CD8-positive, alpha-beta memory T cell (primary cell): ENCODE results near the gene STAT5B. TPM values are rescaled to one million over a fixed set of nuclear protein-coding genes. Genes with fewer than 3 reads are reported as not detected.
A peak's percentile ranks its signal among the peaks of the same experiment; 100 is the strongest.

Source experiments
- CTCF ChIA-PET: fragments of 350-600 bp; sonication (Branson Sonifier 250); formaldehyde crosslinking; loops from one replicate; lab custom pipeline; 2021; ENCODE audit warnings: antibody characterized with exemption; lab: Charles Lee
- POLR2A ChIA-PET: fragments of 350-600 bp; sonication (Branson Sonifier 250); formaldehyde crosslinking; loops from one replicate; lab custom pipeline; 2021; ENCODE audit warnings: antibody characterized with exemption; lab: Charles Lee
- DNase-seq, 5 donors: peaks; one replicate each; pipeline versions ENCODE4 v3.0.0 to v3.0.0-alpha.2; 2020 to 2022; ENCODE audit warnings: mixed read lengths in 1 of 5
- H3K27ac ChIP-seq: one replicate; pipeline ENCODE4 v1.7.0; 2013; ENCODE audit warnings: low read depth, mild to moderate bottlenecking, low read length, moderate library complexity
- H3K27me3 ChIP-seq: 2 replicates; pipeline ENCODE4 v1.7.0; 2013; ENCODE audit warnings: low read length, mild to moderate bottlenecking; ENCODE audit not compliant: insufficient read depth, poor library complexity, severe bottlenecking
- H3K36me3 ChIP-seq: 2 replicates; pipeline ENCODE4 v1.7.0; 2013; ENCODE audit warnings: mild to moderate bottlenecking, low read length, moderate library complexity; ENCODE audit not compliant: insufficient read depth
- H3K4me1 ChIP-seq: 2 replicates; pipeline ENCODE4 v1.7.0; 2013; ENCODE audit warnings: mild to moderate bottlenecking, low read length, moderate library complexity; ENCODE audit not compliant: insufficient read depth
- H3K4me3 ChIP-seq: 2 replicates; pipeline ENCODE4 v1.7.0; 2013; ENCODE audit warnings: mild to moderate bottlenecking, low read length
- H3K9me3 ChIP-seq: 2 replicates; pipeline ENCODE4 v1.7.0; 2013; ENCODE audit warnings: mild to moderate bottlenecking, low read length
- H3K27ac Mint-ChIP-seq, 8 donors: one replicate each; pipeline ENCODE4 v1.8.0; 2020 to 2021; ENCODE audit warnings: mixed read lengths in 8 of 8, mild to moderate bottlenecking in 6 of 8, inconsistent platforms in 3 of 8, moderate library complexity in 3 of 8
- H3K27me3 Mint-ChIP-seq, 2 donors: one replicate each; pipeline ENCODE4 v1.8.0; 2020 to 2021; ENCODE audit warnings: mixed read lengths in 2 of 2, mild to moderate bottlenecking in 1 of 2, moderate library complexity in 1 of 2
- H3K36me3 Mint-ChIP-seq, 3 donors: one replicate each; pipeline ENCODE4 v1.8.0; 2020 to 2021; ENCODE audit warnings: mixed read lengths in 3 of 3, inconsistent platforms in 1 of 3, mild to moderate bottlenecking in 1 of 3
- H3K4me1 Mint-ChIP-seq, 3 donors: one replicate each; pipeline ENCODE4 v1.8.0; 2020 to 2021; ENCODE audit warnings: mixed read lengths in 3 of 3, inconsistent platforms in 1 of 3, mild to moderate bottlenecking in 1 of 3
- H3K4me3 Mint-ChIP-seq, 7 donors: one replicate each; pipeline ENCODE4 v1.8.0; 2020 to 2021; ENCODE audit warnings: mixed read lengths in 7 of 7, mild to moderate bottlenecking in 6 of 7, moderate library complexity in 4 of 7, inconsistent platforms in 2 of 7
- H3K9me3 Mint-ChIP-seq, 5 donors: one replicate each; pipeline ENCODE4 v1.8.0; 2020 to 2022; ENCODE audit warnings: mixed read lengths in 5 of 5, mild to moderate bottlenecking in 3 of 5, moderate library complexity in 2 of 5, inconsistent platforms in 1 of 5
- polyA plus RNA-seq: library from polyadenylated mRNA; unstranded; fragments of 300-500 nt; fragmentation: Illumina TruSeq; gene quantifications from one replicate; pipeline ENCODE4 v1.2.3, GENCODE V29; 2021
- total RNA-seq, 2 experiments: library from RNA; stranded (reverse); gene quantifications; one replicate each; pipeline ENCODE4 v1.2.3, GENCODE V29; 2021

The STAT5B gene
- total and polyA plus RNA-seq, 3 experiments from 2014 or later: 108 to 132 (median 124) TPM

- Histone ChIP-seq H3K4me1 (peaks cover 52% of the 10 kb centered on the region), H3K27ac (peak overlapping the region; percentile 85), H3K9me3 (no peaks in the 10 kb centered on the region), H3K27me3 (no peaks in the 10 kb centered on the region), H3K36me3 (no peaks in the 10 kb centered on the region), H3K4me3 (peak overlapping the region; percentile 75)
- Mint-ChIP-seq H3K4me1 (peaks cover 49 to 59% (median 54%) of the 10 kb centered on the region in 3 donors), H3K27ac (peak overlapping the region; percentile 94 to 99 (median 97)), H3K4me3 (peak overlapping the region; percentile 93 to 99 (median 98)), H3K36me3 (peaks cover 0 to 17% (median 0%) of the 10 kb centered on the region in 3 donors), H3K27me3 (no peaks in the 10 kb centered on the region), H3K9me3 (no peaks in the 10 kb centered on the region)
- peak; percentile 22 to 70 (median 37) for DNase-seq
- ChIA-PET POLR2A (interaction anchor here (0.7 to 5.3 kb wide), 9 partner anchors 9 to 186 kb away, joined by 3 to 47 read pairs (median 4); partner anchors contain the start of genes KCNH4, STAT3 and STAT5A), CTCF (interaction anchor here (0.8 to 2.1 kb wide), 5 partner anchors 11 to 54 kb away, joined by 3 to 10 read pairs (median 4); partner anchors contain the start of gene STAT5A)
Measured at GRCh38 chr17:42275527-42276358, 448 bp downstream of the STAT5B start.

DNA sequence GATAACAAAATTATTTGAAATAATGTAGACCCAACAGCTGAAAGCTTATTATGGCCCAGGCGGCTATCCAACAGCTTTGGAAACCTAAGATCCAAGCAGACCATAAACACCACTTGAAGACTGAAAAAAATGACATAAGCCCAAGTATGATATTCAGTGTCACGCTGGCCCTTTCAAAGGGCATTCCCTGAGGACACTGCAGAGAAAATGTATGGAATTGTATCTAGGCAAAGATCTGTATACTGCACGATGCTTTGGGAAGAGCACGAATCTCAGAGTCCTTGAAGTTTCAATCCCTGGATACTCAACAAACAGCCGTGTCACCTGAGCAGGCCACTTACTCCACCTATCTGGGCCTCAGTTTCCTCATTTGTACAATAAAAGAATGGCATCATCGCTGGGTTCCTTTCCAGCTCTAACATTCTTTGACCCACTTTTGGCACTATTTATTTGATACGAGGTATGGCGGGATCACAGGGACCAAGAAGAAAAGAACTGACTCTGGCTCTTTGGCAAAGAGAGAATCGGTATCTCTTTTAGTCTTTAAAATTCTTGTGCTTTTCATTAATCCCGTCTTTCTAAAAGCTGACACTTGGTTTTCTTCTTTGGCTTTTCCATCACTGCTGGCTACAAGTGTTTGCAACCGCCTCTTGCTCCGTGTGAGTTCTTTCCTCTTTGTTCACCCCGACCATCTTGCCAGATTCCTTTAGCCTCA lies 1.2 kb downstream of the STAT5B start:
- H3K9me3 ChIP-seq: no peaks in the 10 kb centered on the region
- Mint-ChIP-seq H3K9me3 (no peaks in the 10 kb centered on the region), H3K27ac (peak overlapping the region; percentile 94 to 99 (median 97)), H3K4me1 (peaks cover 55 to 67% (median 62%) of the 10 kb centered on the region in 3 donors), H3K27me3 (no peaks in the 10 kb centered on the region), H3K4me3 (peak overlapping the region; percentile 93 to 99 (median 98)), H3K36me3 (peaks cover 0 to 20% (median 0%) of the 10 kb centered on the region in 3 donors)
- peaks cover 55% of the 10 kb centered on the region for H3K4me1 ChIP-seq
- ChIA-PET CTCF (interaction anchor here (0.8 to 2.1 kb wide), 5 partner anchors 12 to 53 kb away, joined by 3 to 10 read pairs (median 4); partner anchors contain the start of gene STAT5A), POLR2A (interaction anchor here (0.6 to 5.3 kb wide), 12 partner anchors 8 to 1925 kb away, joined by 3 to 47 read pairs (median 4); partner anchors contain the start of genes ATXN7L3, KCNH4, STAT3 and STAT5A)
- DNase-seq: no peak
- no peaks in the 10 kb centered on the region for H3K36me3 ChIP-seq
- peak overlapping the region; percentile 75 for H3K4me3 ChIP-seq
- peak overlapping the region; percentile 85 for H3K27ac ChIP-seq
- H3K27me3 ChIP-seq: no peaks in the 10 kb centered on the region

GRCh38 chr17:42274253-42274542 lies 2.0 kb downstream of the STAT5B start:
- peak overlapping the region; percentile 75 for H3K4me3 ChIP-seq
- Mint-ChIP-seq H3K36me3 (peaks cover 0 to 23% (median 0%) of the 10 kb centered on the region in 3 donors), H3K27ac (peak overlapping the region; percentile 94 to 99 (median 97)), H3K4me1 (peaks cover 57 to 73% (median 67%) of the 10 kb centered on the region in 3 donors), H3K9me3 (no peaks in the 10 kb centered on the region), H3K27me3 (no peaks in the 10 kb centered on the region), H3K4me3 (peak overlapping the region; percentile 93 to 99 (median 98))
- no peak for DNase-seq
- no peaks in the 10 kb centered on the region for H3K36me3 ChIP-seq
- POLR2A ChIA-PET: interaction anchor here (0.6 to 5.3 kb wide), 7 partner anchors 15 to 190 kb away, joined by 3 to 47 read pairs (median 5); partner anchors contain the start of gene STAT5A
- no peaks in the 10 kb centered on the region for H3K9me3 ChIP-seq
- H3K27me3 ChIP-seq: no peaks in the 10 kb centered on the region
- H3K4me1 ChIP-seq: peaks cover 62% of the 10 kb centered on the region
- CTCF ChIA-PET: interaction anchor here (1.8 to 2.1 kb wide), 2 partner anchors 25 to 52 kb away, joined by 9 to 10 read pairs; no protein-coding TSS in a partner anchor
- H3K27ac ChIP-seq: peak overlapping the region; percentile 85

DNA sequence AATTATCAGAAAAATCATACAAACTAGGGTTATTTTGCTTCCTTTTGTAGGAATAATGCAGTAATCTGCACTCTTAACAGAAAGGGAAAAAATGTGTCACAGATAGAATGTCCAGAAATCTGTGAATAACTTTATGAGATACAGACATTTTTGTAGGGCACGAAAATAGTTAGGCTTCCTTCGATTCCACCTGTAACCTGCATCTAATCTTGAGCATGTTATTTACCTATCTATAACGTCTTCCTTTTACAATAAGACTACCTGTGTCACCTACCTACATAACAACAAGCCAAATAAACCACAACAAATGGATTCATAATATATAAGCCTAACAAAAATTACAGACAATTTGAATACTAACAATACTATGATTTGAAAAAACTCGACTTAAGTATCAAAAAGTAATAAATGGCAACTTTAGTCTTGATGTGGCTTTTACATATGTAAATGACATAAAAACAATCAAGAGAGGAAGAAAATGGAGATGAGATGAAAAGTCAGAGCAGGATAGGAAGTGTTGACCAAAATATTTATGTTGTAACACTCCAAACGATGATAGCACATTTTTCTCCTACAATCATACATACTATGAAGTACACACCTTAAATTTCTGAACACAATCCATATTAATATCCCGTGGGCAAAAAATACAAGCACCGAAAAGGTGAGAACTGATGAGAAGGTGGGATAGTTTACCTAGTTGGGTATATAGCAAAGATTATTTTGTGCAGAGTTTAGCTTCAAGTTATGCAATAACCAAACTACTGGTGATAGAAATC lies 2.5 kb downstream of the STAT5B start:
- H3K36me3 ChIP-seq: no peaks in the 10 kb centered on the region
- no peaks in the 10 kb centered on the region for H3K9me3 ChIP-seq
- peaks cover 61 to 79% (median 72%) of the 10 kb centered on the region in 3 donors for H3K4me1 Mint-ChIP-seq
- peak overlapping the region; percentile 94 to 99 (median 96) for H3K27ac Mint-ChIP-seq
- peak overlapping the region; percentile 75 for H3K4me3 ChIP-seq
- DNase-seq: no peak
- peak overlapping the region; percentile 85 for H3K27ac ChIP-seq
- H3K4me1 ChIP-seq: peaks cover 66% of the 10 kb centered on the region
- H3K36me3 Mint-ChIP-seq: peaks cover 0 to 24% (median 0%) of the 10 kb centered on the region in 3 donors
- H3K27me3 ChIP-seq: no peaks in the 10 kb centered on the region
- no peaks in the 10 kb centered on the region for H3K27me3 Mint-ChIP-seq
- CTCF ChIA-PET: interaction anchor here (0.6 to 2.1 kb wide), 4 partner anchors 25 to 52 kb away, joined by 3 to 10 read pairs (median 6); no protein-coding TSS in a partner anchor
- peak overlapping the region; percentile 93 to 99 (median 98) for H3K4me3 Mint-ChIP-seq
- POLR2A ChIA-PET: interaction anchor here (0.6 to 5.3 kb wide), 6 partner anchors 15 to 191 kb away, joined by 3 to 47 read pairs (median 7); partner anchors contain the start of gene STAT5A
- no peaks in the 10 kb centered on the region for H3K9me3 Mint-ChIP-seq

DNA sequence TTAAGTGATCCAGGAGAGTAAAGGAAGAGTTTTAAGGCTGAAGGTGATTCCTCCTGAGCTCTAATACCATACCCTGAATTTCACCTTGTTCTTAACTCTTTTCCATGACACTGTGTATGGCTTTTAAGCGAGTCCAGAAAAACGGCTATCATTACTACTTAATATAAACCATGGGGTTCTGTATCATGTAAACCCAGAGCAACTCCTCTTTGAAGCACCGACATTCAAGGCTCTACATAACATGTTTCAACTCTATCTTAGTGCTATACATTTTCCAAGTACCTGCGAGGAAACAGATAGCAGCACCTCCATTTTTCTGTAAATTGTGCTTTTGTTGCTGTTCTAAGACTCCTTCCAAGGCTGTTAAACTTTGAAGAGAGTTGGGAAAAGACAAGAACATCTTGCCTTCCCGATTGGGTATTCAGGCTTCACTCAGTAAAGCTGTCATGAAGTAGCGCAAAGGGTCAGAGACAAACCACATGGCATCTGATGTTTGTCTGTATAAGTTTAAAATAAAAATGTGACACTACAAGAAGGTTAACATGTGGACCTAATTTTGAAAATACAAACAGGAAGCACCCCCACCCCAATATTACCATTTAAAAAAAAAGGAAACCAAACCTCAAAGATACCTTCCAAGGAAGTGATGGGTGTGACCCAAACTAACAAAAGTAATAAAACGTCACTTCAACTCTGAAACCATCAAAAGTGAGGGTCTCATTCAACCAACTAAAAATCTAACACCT lies 3.9 kb downstream of the STAT5B start:
- peak overlapping the region; percentile 69 to 98 (median 85) for H3K4me3 Mint-ChIP-seq
- Histone ChIP-seq H3K27me3 (no peaks in the 10 kb centered on the region), H3K36me3 (no peaks in the 10 kb centered on the region), H3K27ac (peak overlapping the region; percentile 85), H3K4me1 (peaks cover 77% of the 10 kb centered on the region), H3K4me3 (peak overlapping the region; percentile 75), H3K9me3 (no peaks in the 10 kb centered on the region)
- H3K27ac Mint-ChIP-seq: peak overlapping the region; percentile 94 to 99 (median 96)
- H3K9me3 Mint-ChIP-seq: no peaks in the 10 kb centered on the region
- CTCF ChIA-PET: interaction anchor here (1.2 kb wide), 1 partner anchor 40 kb away, joined by 3 read pairs; no protein-coding TSS in a partner anchor
- H3K36me3 Mint-ChIP-seq: peaks cover 0 to 26% (median 2%) of the 10 kb centered on the region in 3 donors
- H3K4me1 Mint-ChIP-seq: peaks cover 66 to 81% (median 78%) of the 10 kb centered on the region in 3 donors
- no peaks in the 10 kb centered on the region for H3K27me3 Mint-ChIP-seq
- peak in 2 of 5 donors; percentile 51 to 60 for DNase-seq
- POLR2A ChIA-PET: interaction anchor here (4.7 to 5.3 kb wide), 2 partner anchors 16 to 23 kb away, joined by 42 to 47 read pairs; partner anchors contain the start of gene STAT5A

- H3K36me3 ChIP-seq: no peaks in the 10 kb centered on the region
- ChIA-PET CTCF (no interaction called here), POLR2A (interaction anchor here (5.3 kb wide), 1 partner anchor 22 kb away, joined by 47 read pairs; no protein-coding TSS in a partner anchor)
- peak overlapping the region; percentile 75 for H3K4me3 ChIP-seq
- H3K27me3 ChIP-seq: no peaks in the 10 kb centered on the region
- Mint-ChIP-seq H3K27me3 (no peaks in the 10 kb centered on the region), H3K9me3 (no peaks in the 10 kb centered on the region), H3K4me3 (peak overlapping the region; percentile 69 to 98 (median 85)), H3K36me3 (peaks cover 0 to 25% (median 3%) of the 10 kb centered on the region in 3 donors), H3K4me1 (peaks cover 68 to 81% (median 78%) of the 10 kb centered on the region in 3 donors), H3K27ac (peak overlapping the region; percentile 94 to 99 (median 96))
- DNase-seq: no peak
- H3K9me3 ChIP-seq: no peaks in the 10 kb centered on the region
- H3K4me1 ChIP-seq: peaks cover 76% of the 10 kb centered on the region
- peak overlapping the region; percentile 85 for H3K27ac ChIP-seq
Measured at GRCh38 chr17:42271779-42272035, 4.5 kb downstream of the STAT5B start.
